GM23248 (cell line): Measurements from ENCODE around the gene MPHOSPH6. TPM values are rescaled to one million over a fixed set of nuclear protein-coding genes. Genes with fewer than 3 reads are reported as not detected.

ENCODE experiments used
- DNase-seq: peaks from one replicate; pipeline ENCODE4 v3.0.0-alpha.2; 2015
- H2AFZ ChIP-seq: fragments of 200-600 bp; sonication (generic); 2 replicates; pipeline ENCODE4 v1.6.1; 2016; ENCODE audit warnings: antibody characterized with exemption
- H3F3A ChIP-seq: fragments of 200-600 bp; sonication (generic); 2 replicates; pipeline ENCODE4 v1.6.1; 2016; ENCODE audit warnings: mild to moderate bottlenecking, antibody characterized with exemption, mixed run types; ENCODE audit not compliant: insufficient read depth
- H3K27ac ChIP-seq: fragments of 200-600 bp; sonication (generic); 2 replicates; pipeline ENCODE4 v1.5.1; 2016; ENCODE audit warnings: mild to moderate bottlenecking
- H3K27me3 ChIP-seq: fragments of 200-600 bp; sonication (generic); replicated peaks from 2 replicates; pipeline ENCODE4 v1.6.1; 2016; ENCODE audit warnings: mild to moderate bottlenecking; ENCODE audit not compliant: insufficient read depth
- H3K36me3 ChIP-seq: fragments of 200-600 bp; sonication (generic); 2 replicates; pipeline ENCODE4 v1.6.1; 2016; ENCODE audit warnings: low read depth, mild to moderate bottlenecking
- H3K4me1 ChIP-seq: fragments of 200-600 bp; sonication (generic); 2 replicates; pipeline ENCODE4 v1.6.1; 2016; ENCODE audit warnings: mild to moderate bottlenecking; ENCODE audit not compliant: insufficient read depth
- H3K4me2 ChIP-seq: fragments of 200-600 bp; sonication (generic); one replicate; pipeline ENCODE4 v1.6.1; 2016; ENCODE audit warnings: mild to moderate bottlenecking; ENCODE audit not compliant: unreplicated experiment
- H3K4me3 ChIP-seq: fragments of 200-600 bp; sonication (generic); 2 replicates; pipeline ENCODE4 v1.5.1; 2016; ENCODE audit warnings: mild to moderate bottlenecking
- H3K79me2 ChIP-seq: fragments of 200-600 bp; sonication (generic); 2 replicates; pipeline ENCODE4 v1.6.1; 2016; ENCODE audit warnings: mild to moderate bottlenecking; ENCODE audit not compliant: insufficient read depth
- H3K9ac ChIP-seq: fragments of 200-600 bp; sonication (generic); 2 replicates; pipeline ENCODE4 v1.6.1; 2016; ENCODE audit warnings: mild to moderate bottlenecking
- H3K9me2 ChIP-seq: fragments of 200-600 bp; sonication (generic); 2 replicates; pipeline ENCODE4 v1.6.1; 2016; ENCODE audit warnings: mixed run types, mild to moderate bottlenecking, moderate library complexity; ENCODE audit not compliant: insufficient read depth
- H3K9me3 ChIP-seq: fragments of 200-600 bp; sonication (generic); one replicate; pipeline ENCODE4 v1.6.1; 2017; ENCODE audit warnings: low read depth
- H4K20me1 ChIP-seq: fragments of 200-600 bp; sonication (generic); 2 replicates; pipeline ENCODE4 v1.6.0; 2016; ENCODE audit not compliant: insufficient read depth
- EZH2 ChIP-seq: fragments of 200-600 bp; sonication (generic); IDR thresholded peaks from 2 replicates; pipeline ENCODE4 v1.6.1; 2018; ENCODE audit warnings: antibody characterized with exemption, mild to moderate bottlenecking; ENCODE audit not compliant: insufficient read depth, poor library complexity, severe bottlenecking
- EZH2phosphoT487 ChIP-seq: fragments of 200-600 bp; sonication (generic); IDR thresholded peaks from 2 replicates; pipeline ENCODE4 v1.6.1; 2018; ENCODE audit warnings: antibody characterized with exemption, moderate library complexity, mild to moderate bottlenecking, low read depth; ENCODE audit not compliant: insufficient read depth
- WGBS, 2 experiments: methylation state at CpG; one replicate each; pipeline ENCODE4 v1.1.6; 2015 to 2017; ENCODE audit warnings: low lambda C conversion rate in 2 of 2, low coverage in 1 of 2; ENCODE audit errors: missing lambda C conversion rate in 2 of 2; 5-methylcytosine and 5-hydroxymethylcytosine counted together
- in situ Hi-C: fragments of 300-500 bp; cut with MboI; formaldehyde crosslinking; loops from 2 replicates; pipeline ENCODE4 v1.15.0; 2020
- polyA plus RNA-seq: library from polyadenylated mRNA; unstranded; fragments of >200 nt; fragmentation: Nextera tagmentation; extraction: Ambion mirVana; gene quantifications from 2 replicates; pipeline ENCODE4 v1.2.1, GENCODE V29; 2016
- total RNA-seq: library from RNA; depleted of rRNA; stranded (reverse); fragments of >200 nt; shearing (Covaris generic); gene quantifications from 2 replicates; pipeline ENCODE4 v1.2.3, GENCODE V29; 2014

Gene MPHOSPH6
- total and polyA plus RNA-seq, 2 experiments from 2014 or later = 33.5 to 34.9 TPM

DNA sequence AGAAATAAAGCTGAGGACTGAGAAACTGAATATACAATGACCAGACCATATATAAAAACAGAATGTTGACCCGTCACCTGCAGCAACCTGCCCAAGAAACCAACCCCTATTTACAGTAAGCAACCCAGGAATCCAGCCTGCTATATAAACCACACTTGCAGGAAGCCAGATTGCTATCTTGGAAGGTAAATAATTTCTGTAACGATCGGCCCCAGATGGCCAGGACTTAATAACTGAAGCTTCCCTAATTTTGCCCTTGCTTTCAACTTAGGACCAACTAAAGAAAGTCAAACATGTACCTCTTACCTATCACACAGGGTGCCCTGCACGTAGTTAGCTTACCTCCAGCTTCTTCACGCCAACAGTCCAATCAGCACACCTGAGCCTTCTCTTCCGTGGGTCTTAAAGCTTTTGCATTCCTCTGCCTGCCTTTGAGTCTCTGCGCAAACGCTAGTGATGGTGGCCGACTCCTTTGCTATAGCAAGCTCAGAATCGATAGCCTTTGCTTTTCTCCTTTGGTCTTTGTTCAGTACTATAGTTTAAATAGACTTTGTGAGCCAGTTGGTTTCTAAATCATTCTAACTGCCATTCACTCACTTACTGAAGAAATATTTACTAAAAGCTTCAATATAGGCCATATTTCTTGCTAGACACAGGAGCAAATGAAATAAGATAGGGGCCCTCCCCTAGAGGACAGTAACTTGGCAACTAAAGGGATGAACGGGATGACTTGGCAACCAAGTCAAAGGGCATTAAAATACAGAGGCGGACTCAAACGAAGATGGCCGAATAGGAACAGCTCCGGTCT, 31.3 kb downstream of the MPHOSPH6 start:
- Histone ChIP-seq H3K4me1 (no peaks in the 10 kb centered on the region), H3K27me3 (no peaks in the 10 kb centered on the region), H4K20me1 (no peaks in the 10 kb centered on the region), H3K4me3 (no peak overlapping the region), H3K27ac (no peak overlapping the region), H3K36me3 (no peaks in the 10 kb centered on the region), H3F3A (no peaks in the 10 kb centered on the region), H2AFZ (no peak overlapping the region), H3K4me2 (no peak overlapping the region), H3K9me3 (no peaks in the 10 kb centered on the region), H3K9me2 (no peaks in the 10 kb centered on the region), H3K9ac (no peak overlapping the region), H3K79me2 (no peaks in the 10 kb centered on the region)
- in situ Hi-C loops = no loop called here
- no peak for TF ChIP-seq EZH2phosphoT487
- TF ChIP-seq EZH2 = no peak
- WGBS, 2 experiments = 96% methylated on average over 15 of the region's 15 CpGs
- DNase-seq = no peak

DNA sequence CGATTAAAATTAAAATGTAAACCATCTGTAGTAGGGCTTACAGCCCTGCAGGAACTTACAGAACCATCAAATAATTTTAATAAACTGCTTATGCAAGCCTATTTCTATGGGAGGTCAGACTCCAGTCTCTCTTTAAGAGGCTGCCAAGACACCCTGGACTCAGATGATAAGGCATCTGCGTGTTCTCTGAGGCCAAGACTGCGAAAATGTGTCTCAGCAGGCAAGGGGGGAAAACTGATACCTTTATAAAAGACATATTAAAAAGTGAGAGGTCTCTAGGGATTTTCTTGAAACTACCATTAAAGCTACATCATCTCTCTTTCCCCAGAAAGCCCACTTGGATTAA, 32.2 kb downstream of the MPHOSPH6 start:
- Histone ChIP-seq H3K79me2 (no peaks in the 10 kb centered on the region), H2AFZ (no peak overlapping the region), H3K9me2 (no peaks in the 10 kb centered on the region), H3F3A (no peaks in the 10 kb centered on the region), H3K27me3 (no peaks in the 10 kb centered on the region), H3K36me3 (no peaks in the 10 kb centered on the region), H3K27ac (no peak overlapping the region), H3K4me1 (no peaks in the 10 kb centered on the region), H3K9me3 (no peaks in the 10 kb centered on the region), H3K4me3 (no peak overlapping the region), H4K20me1 (no peaks in the 10 kb centered on the region), H3K4me2 (no peak overlapping the region), H3K9ac (no peak overlapping the region)
- TF ChIP-seq EZH2 (no peak), EZH2phosphoT487 (no peak)
- no peak for DNase-seq
- in situ Hi-C loops = no loop called here
- WGBS, 2 experiments = 97 to 98% methylated on average over 3 of the region's 3 CpGs

DNA sequence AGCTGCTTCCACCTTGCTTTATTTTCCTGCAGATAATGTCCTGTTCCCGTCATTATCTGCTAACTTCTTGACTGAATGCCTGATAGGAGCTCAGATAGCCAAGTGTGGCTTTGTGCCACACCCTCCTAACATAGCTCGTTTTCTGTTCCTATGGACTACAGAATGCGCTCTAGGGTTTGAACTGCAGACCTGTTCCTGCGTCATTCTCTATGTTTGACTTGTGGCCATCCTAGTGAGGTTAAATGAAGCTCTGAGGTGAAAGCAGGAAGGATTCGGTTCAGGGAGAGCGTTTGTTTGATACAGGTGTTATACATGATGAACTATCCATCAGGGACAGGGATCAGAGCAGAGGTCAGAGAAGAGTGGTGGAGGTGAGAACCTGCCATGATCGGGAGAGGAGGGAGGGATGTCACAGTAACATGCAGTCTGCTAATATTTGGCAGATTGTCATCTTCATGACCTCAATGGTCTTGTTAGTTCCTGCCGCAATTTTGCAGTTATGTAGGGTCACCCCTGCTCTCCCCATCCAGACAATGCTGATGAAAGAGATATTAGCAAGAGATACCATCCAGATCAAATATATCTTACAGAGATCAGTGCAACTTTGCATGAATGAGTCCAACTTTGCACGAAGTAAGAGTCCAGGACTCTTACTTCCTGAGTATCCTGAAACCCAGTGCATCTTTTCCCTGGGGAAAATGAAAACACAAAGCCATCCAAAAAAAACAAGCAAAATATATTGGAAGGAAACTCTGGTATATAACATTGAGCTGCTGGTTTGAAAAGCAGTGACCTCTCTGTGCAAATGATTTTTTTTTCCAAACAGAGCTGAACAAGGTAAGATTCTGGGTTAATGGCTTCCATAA, 32.8 kb downstream of the MPHOSPH6 start:
- H3K36me3 ChIP-seq = no peaks in the 10 kb centered on the region
- H3K9me2 ChIP-seq = no peaks in the 10 kb centered on the region
- no peaks in the 10 kb centered on the region for H3K4me1 ChIP-seq
- in situ Hi-C loops = no loop called here
- H3K27ac ChIP-seq = no peak overlapping the region
- no peak for DNase-seq
- H3K4me3 ChIP-seq = no peak overlapping the region
- H2AFZ ChIP-seq = no peak overlapping the region
- TF ChIP-seq EZH2 = no peak
- TF ChIP-seq EZH2phosphoT487 = no peak
- H3K9me3 ChIP-seq = no peaks in the 10 kb centered on the region
- no peaks in the 10 kb centered on the region for H3K27me3 ChIP-seq
- no peaks in the 10 kb centered on the region for H3F3A ChIP-seq
- no peak overlapping the region for H3K9ac ChIP-seq
- H3K4me2 ChIP-seq = no peak overlapping the region
- WGBS, 2 experiments = 90 to 92% methylated on average over 9 of the region's 9 CpGs
- no peaks in the 10 kb centered on the region for H4K20me1 ChIP-seq
- no peaks in the 10 kb centered on the region for H3K79me2 ChIP-seq

DNA sequence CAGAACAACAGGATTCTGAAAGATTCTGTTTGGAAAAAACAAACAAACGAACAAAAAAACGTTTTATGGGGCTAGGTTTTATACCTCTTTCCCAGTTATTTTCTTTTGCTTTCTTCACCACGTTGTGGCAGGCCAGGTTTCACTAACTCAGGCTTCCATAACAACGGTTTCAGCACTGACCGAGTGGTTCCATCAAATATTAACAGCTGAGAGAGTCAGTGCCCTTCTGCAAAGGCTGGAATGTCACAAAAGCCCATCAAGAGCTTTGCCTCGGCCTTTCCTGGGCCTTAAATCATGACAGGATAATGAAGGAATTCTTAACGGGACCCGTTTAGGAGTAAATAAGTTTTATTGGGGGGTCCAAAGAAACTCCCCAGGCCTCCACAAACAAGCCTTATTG, 34.2 kb downstream of the MPHOSPH6 start:
- H3K4me3 ChIP-seq = no peak overlapping the region
- H3K27me3 ChIP-seq = no peaks in the 10 kb centered on the region
- H3K9ac ChIP-seq = no peak overlapping the region
- no peaks in the 10 kb centered on the region for H3F3A ChIP-seq
- no peak overlapping the region for H2AFZ ChIP-seq
- H3K27ac ChIP-seq = no peak overlapping the region
- no peak overlapping the region for H3K4me2 ChIP-seq
- no peaks in the 10 kb centered on the region for H3K4me1 ChIP-seq
- H4K20me1 ChIP-seq = no peaks in the 10 kb centered on the region
- DNase-seq = no peak
- H3K79me2 ChIP-seq = no peaks in the 10 kb centered on the region
- in situ Hi-C loops = no loop called here
- H3K9me3 ChIP-seq = no peaks in the 10 kb centered on the region
- no peaks in the 10 kb centered on the region for H3K36me3 ChIP-seq
- H3K9me2 ChIP-seq = no peaks in the 10 kb centered on the region
- WGBS, 2 experiments = 81 to 83% methylated on average over 8 of the region's 8 CpGs
- TF ChIP-seq EZH2 (no peak), EZH2phosphoT487 (no peak)
